ENCODE results near the gene FSIP1.

- TF ChIP-seq, protein P1, sequence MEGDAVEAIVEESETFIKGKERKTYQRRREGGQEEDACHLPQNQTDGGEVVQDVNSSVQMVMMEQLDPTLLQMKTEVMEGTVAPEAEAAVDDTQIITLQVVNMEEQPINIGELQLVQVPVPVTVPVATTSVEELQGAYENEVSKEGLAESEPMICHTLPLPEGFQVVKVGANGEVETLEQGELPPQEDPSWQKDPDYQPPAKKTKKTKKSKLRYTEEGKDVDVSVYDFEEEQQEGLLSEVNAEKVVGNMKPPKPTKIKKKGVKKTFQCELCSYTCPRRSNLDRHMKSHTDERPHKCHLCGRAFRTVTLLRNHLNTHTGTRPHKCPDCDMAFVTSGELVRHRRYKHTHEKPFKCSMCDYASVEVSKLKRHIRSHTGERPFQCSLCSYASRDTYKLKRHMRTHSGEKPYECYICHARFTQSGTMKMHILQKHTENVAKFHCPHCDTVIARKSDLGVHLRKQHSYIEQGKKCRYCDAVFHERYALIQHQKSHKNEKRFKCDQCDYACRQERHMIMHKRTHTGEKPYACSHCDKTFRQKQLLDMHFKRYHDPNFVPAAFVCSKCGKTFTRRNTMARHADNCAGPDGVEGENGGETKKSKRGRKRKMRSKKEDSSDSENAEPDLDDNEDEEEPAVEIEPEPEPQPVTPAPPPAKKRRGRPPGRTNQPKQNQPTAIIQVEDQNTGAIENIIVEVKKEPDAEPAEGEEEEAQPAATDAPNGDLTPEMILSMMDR (IDR thresholded peaks at IDR 0.05; ENCODE audit: low read length): no peak
- TF ChIP-seq EZH2 (IDR thresholded peaks at IDR 0.05; ENCODE audit: borderline replicate concordance, low read length): no peak
Observed at GRCh38 chr15:39643727-39644126, 138.9 kb downstream of the FSIP1 start.
